NCI-H446 treated with DMSO at 0.1 percent for 48 hours (cell line): ENCODE data around the gene TAAR8.
"Not testable (repeated sequence)": the region's sequence is repeated elsewhere in the genome, so short reads cannot be mapped to it uniquely, and the experiment has no call there.

Experiments used
- DNase-seq: peaks from one replicate; lab custom pipeline; 2025; lab: John Stamatoyannopoulos, UW

The TAAR8 gene

GRCh38 chr6:132548746-132549463, 3.6 kb upstream of the TAAR8 start:
- DNase-seq, result no peak

- DNase-seq, result no peak
Observed at GRCh38 chr6:132551214-132551613, 1.3 kb upstream of the TAAR8 start.

GRCh38 chr6:132560087-132560486, 7.6 kb downstream of the TAAR8 start:
- not testable (repeated sequence) for DNase-seq

- DNase-seq, result no peak
Observed at GRCh38 chr6:132566404-132566803, 13.9 kb downstream of the TAAR8 start.

GRCh38 chr6:132567566-132567965, 15.1 kb downstream of the TAAR8 start:
- no peak for DNase-seq

- DNase-seq, result no peak
Observed at GRCh38 chr6:132568611-132569010, 16.1 kb downstream of the TAAR8 start.

GRCh38 chr6:132569170-132569569, 16.7 kb downstream of the TAAR8 start:
- no peak for DNase-seq

- DNase-seq, result no peak
Observed at GRCh38 chr6:132570221-132570777, 17.8 kb downstream of the TAAR8 start, which contains the start of gene TAAR6. Gene TAAR6 (plus strand): TSS chr6:132570322. CDS start chr6:132570322, 0 bp downstream.

GRCh38 chr6:132571774-132572173, 19.3 kb downstream of the TAAR8 start:
- DNase-seq, result no peak

- DNase-seq, result no peak
Observed at GRCh38 chr6:132584698-132585097, 32.2 kb downstream of the TAAR8 start.

GRCh38 chr6:132587424-132587823, 35.0 kb downstream of the TAAR8 start:
- no peak for DNase-seq

- DNase-seq, result no peak
Observed at GRCh38 chr6:132589454-132589853, 37.0 kb downstream of the TAAR8 start, which contains the start of gene TAAR5. Gene TAAR5 (minus strand): TSS chr6:132589741. CDS start chr6:132589686, 55 bp downstream.

GRCh38 chr6:132590362-132590761, 37.9 kb downstream of the TAAR8 start:
- no peak for DNase-seq

- DNase-seq, result no peak
Observed at GRCh38 chr6:132592855-132593254, 40.4 kb downstream of the TAAR8 start.

- no peak for DNase-seq
Observed at GRCh38 chr6:132596201-132596600, 43.7 kb downstream of the TAAR8 start.

GRCh38 chr6:132598473-132598872, 46.0 kb downstream of the TAAR8 start:
- DNase-seq, result no peak

GRCh38 chr6:132600900-132601299, 48.4 kb downstream of the TAAR8 start:
- DNase-seq, result not testable (repeated sequence)
